PFSK-1 (cell line): ENCODE data around the gene CCDC12.

Source experiments
- POLR2AphosphoS5 ChIP-seq: IDR thresholded peaks from 2 replicates; pipeline ENCODE4 v1.6.1; 2012; ENCODE audit warnings: low read depth, mild to moderate bottlenecking, control low read depth, low read length, moderate library complexity
- SIN3A ChIP-seq: IDR thresholded peaks from 2 replicates; pipeline ENCODE4 v1.6.1; 2012; ENCODE audit warnings: mild to moderate bottlenecking, low read length, moderate library complexity, borderline replicate concordance; ENCODE audit not compliant: insufficient read depth
- TF ChIP-seq, protein P1 (sequence below), 2 experiments: IDR thresholded peaks; 2 replicates each; pipeline versions ENCODE4 v1.6.1 to v1.8.0; 2011 to 2012; ENCODE audit warnings: low read depth in 2 of 2, low read length in 2 of 2, control low read depth in 1 of 2, inconsistent platforms in 1 of 2, mild to moderate bottlenecking in 1 of 2, moderate library complexity in 1 of 2; ENCODE audit not compliant: insufficient read depth in 1 of 2

DNA sequence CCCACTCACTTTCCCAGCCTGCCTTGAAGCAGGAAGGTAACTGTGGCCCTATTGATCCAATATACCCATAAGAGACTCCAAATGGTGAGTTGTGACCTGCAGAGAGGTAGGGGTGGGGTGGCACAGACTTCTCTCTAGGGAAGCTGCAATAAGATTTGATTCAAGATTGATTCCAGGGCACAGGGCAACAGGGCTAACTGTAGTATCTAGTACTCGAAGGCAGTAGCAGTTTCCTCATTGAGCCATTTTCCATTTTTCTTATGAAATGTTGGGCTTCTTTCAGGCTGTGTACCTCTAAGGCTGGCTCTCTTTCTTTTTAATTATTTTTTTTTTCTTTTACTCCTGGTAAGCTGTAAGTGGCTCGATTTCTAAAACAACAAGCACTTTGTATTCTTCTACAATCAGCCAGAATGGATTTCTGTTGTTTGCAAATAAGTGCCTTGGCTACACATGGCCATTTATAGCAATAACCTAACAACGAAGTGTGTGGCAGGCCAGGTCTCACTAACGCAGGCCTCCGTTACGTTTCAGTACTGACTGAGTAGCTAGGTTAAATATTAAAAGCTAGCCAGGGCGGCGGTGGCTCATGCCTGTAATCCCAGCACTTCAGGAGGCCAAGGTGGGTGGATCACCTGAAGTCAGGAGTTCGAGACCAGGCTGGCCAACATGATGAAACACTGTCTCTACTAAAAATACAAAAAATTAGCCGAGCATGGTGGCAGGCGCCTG, 19.3 kb downstream of the CCDC12 start:
- no peak for TF ChIP-seq POLR2AphosphoS5
- TF ChIP-seq, protein P1, sequence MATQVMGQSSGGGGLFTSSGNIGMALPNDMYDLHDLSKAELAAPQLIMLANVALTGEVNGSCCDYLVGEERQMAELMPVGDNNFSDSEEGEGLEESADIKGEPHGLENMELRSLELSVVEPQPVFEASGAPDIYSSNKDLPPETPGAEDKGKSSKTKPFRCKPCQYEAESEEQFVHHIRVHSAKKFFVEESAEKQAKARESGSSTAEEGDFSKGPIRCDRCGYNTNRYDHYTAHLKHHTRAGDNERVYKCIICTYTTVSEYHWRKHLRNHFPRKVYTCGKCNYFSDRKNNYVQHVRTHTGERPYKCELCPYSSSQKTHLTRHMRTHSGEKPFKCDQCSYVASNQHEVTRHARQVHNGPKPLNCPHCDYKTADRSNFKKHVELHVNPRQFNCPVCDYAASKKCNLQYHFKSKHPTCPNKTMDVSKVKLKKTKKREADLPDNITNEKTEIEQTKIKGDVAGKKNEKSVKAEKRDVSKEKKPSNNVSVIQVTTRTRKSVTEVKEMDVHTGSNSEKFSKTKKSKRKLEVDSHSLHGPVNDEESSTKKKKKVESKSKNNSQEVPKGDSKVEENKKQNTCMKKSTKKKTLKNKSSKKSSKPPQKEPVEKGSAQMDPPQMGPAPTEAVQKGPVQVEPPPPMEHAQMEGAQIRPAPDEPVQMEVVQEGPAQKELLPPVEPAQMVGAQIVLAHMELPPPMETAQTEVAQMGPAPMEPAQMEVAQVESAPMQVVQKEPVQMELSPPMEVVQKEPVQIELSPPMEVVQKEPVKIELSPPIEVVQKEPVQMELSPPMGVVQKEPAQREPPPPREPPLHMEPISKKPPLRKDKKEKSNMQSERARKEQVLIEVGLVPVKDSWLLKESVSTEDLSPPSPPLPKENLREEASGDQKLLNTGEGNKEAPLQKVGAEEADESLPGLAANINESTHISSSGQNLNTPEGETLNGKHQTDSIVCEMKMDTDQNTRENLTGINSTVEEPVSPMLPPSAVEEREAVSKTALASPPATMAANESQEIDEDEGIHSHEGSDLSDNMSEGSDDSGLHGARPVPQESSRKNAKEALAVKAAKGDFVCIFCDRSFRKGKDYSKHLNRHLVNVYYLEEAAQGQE (IDR thresholded peaks at IDR 0.05; ENCODE audit: insufficient read depth in 1 of 2, low read depth in 2 of 2, low read length in 2 of 2) = no peak
- TF ChIP-seq SIN3A = no peak
